Fibroblast of the aortic adventitia (primary cell): ENCODE data around the gene RTEL1. TPM values are rescaled to one million over a fixed set of nuclear protein-coding genes. Genes with fewer than 3 reads are reported as not detected.

Experiments used
- DNase-seq: peaks from one replicate; pipeline ENCODE4 v3.0.0-alpha.2; 2010; ENCODE audit warnings: low read depth
- H3K4me3 ChIP-seq: 2 replicates; pipeline ENCODE4 v1.5.1; 2011; ENCODE audit warnings: low read depth, mild to moderate bottlenecking, control low read depth, low read length, moderate library complexity
- total RNA-seq: library from RNA; depleted of rRNA; stranded (reverse); fragments of >200 nt; gene quantifications from 2 replicates; pipeline ENCODE4 v1.2.3, GENCODE V29; 2012; ENCODE audit warnings: low replicate concordance
- TF ChIP-seq, protein P1 (sequence below): IDR thresholded peaks from 2 replicates; pipeline ENCODE4 v1.5.1; 2011; ENCODE audit warnings: mild to moderate bottlenecking, low read length, control low read depth, inconsistent platforms; ENCODE audit not compliant: insufficient read depth

Gene RTEL1
- total RNA-seq, 1 donor = 17.3 TPM

DNA sequence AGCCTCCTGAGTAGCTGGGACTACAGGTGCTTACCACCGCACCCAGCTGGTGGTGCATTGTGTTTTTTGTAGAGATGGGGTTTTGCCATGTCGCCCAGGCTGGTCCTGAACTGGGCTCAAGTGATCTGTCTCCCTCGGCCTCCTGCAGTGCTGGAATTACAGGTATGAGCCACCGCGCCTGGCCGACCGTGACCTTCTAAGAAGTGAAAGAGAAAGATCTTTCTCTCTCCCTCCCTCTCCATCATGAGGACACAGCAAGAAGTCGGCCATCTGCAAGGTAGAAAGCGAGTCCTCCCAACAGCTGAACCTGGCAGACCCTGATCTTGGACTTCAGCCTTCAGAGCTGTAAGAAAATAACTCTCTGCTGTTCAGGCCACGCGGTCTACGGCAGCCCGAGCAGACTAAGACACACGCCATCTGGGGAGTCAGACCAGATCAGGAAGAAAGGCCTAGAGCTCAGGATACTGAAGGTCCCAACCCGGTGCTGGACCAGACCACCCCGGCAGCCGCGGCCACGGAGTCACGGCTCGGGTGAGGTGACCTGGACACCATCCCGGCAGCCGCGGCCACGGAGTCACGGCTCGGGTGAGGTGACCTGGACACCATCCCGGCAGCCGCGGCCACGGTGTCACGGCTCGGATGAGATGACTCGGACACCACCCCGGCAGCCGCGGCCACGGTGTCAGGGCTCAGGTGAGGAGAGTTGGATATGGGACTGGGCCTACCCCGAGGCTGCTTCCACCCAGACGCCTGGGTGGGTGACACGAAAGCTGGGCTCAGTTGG, 40.8 kb upstream of the RTEL1 start:
- DNase-seq = no peak
- TF ChIP-seq, protein P1, sequence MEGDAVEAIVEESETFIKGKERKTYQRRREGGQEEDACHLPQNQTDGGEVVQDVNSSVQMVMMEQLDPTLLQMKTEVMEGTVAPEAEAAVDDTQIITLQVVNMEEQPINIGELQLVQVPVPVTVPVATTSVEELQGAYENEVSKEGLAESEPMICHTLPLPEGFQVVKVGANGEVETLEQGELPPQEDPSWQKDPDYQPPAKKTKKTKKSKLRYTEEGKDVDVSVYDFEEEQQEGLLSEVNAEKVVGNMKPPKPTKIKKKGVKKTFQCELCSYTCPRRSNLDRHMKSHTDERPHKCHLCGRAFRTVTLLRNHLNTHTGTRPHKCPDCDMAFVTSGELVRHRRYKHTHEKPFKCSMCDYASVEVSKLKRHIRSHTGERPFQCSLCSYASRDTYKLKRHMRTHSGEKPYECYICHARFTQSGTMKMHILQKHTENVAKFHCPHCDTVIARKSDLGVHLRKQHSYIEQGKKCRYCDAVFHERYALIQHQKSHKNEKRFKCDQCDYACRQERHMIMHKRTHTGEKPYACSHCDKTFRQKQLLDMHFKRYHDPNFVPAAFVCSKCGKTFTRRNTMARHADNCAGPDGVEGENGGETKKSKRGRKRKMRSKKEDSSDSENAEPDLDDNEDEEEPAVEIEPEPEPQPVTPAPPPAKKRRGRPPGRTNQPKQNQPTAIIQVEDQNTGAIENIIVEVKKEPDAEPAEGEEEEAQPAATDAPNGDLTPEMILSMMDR = no peak
- H3K4me3 ChIP-seq = no peak overlapping the region

DNA sequence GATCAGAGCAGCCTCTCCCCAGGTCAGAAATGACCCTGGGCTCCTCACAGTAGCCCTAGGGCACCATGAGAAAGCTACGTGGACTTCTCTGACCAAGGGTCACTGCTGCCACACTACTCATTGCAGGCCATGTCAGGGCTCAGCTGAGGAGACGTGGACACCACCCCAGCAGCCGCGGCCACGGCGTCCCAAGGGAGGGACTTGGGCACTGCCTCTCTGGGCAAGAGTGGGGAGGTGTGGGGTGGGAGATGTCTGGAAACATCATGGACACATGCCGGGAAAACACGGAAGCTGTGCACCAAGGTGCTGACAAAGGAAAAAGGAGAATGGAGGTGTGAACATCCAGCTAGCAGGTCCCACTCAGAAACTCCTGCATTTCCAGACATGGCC, 40.2 kb upstream of the RTEL1 start:
- H3K4me3 ChIP-seq = no peak overlapping the region
- DNase-seq = no peak
- TF ChIP-seq, protein P1 = no peak

DNA sequence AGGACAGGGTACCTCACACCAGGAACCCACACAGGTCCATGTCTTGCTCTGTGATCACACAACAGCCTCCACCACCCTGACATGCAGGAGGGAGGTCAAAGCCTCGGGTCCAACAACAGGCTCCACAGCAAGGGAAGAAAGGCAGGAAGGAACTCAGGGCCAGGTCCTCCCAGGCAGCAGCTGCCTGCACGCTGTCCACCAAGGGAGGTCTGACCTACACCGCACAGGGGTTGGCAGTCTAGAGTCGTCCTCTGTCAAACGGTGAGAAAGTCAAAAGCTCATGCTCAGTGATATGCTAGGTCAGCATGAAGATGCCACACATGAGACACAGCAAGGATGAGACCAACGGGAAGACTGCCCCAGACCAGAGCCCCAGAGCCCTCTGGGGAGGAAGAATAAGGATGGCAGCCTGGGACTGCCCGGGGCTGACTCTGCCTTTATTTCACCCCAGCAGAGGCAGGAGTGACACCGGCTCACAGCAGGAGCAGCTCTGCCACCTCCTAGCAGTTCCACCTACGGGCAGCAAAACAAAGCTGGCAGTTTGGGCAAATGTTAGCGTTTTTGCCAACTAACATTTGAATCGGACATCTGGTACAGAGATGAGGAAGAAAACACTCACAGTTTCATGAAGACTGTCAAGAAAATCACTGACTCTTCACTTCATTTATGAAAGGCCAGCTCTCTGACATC, 39.7 kb upstream of the RTEL1 start:
- DNase-seq = no peak
- H3K4me3 ChIP-seq = no peak overlapping the region

DNA sequence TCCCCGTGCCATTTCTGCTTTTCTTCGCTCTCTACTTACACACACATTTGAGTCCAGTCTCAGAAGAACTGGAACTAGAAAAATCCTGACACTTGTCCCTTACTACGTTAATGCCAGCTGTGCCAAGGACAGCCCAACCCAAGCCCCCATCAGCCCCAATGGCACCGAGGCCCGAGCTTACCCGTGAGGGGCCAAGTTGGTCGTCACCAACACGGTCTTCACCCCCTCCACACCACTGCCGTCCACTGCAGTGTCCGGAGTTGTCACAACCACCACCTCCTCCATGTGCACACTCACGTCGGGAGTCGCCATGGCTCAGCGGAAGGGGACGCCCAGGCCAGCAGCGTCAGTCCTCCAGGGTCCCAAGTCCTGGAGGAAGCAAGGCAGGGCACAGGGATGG, 39.0 kb upstream of the RTEL1 start:
- DNase-seq = no peak
- no peak overlapping the region for H3K4me3 ChIP-seq
- TF ChIP-seq, protein P1 = no peak

More for the DNA sequence above, 39.7 kb upstream of the RTEL1 start:
- TF ChIP-seq, protein P1 = no peak

DNA sequence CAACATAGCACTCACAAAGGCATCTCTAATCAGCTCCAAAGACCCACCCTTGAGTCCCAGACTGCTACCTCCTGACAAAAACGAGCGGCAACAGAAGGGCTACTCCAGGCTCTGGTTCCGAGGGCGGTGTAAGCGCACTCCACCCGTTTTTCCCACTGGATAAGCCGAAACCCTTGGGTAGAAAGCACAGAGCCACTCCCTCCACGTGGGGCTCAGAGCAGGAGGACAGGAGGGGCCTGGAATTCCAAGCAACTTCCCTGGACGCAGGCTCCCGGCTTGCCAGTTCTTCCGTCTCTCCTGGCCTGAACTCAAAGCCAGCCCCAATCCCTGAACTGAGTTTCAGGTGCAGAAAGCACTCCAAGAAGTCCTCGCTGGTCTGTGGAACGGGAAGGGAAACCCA, 38.6 kb upstream of the RTEL1 start:
- TF ChIP-seq, protein P1 = no peak
- DNase-seq = no peak
- H3K4me3 ChIP-seq = no peak overlapping the region

DNA sequence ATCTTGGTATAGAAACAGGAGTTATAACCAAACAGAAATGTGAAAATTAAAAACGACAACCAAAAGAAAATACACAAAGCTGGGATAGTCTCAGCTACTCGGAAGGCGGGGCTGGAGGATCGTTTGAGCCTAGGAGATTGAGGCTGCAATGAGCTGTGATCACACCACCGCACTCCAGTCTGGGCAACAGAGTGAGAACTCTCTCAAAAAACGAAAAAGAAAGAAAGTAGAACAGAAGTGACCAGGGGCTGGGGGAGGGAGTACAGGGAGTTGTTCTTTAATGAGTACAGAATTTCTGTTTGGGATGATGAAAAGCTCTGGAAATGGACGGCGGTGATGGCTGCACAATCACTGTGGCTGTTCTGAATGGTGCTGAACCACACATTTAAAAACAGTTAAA, 37.1 kb upstream of the RTEL1 start:
- no peak overlapping the region for H3K4me3 ChIP-seq
- TF ChIP-seq, protein P1 = no peak
- DNase-seq = no peak

DNA sequence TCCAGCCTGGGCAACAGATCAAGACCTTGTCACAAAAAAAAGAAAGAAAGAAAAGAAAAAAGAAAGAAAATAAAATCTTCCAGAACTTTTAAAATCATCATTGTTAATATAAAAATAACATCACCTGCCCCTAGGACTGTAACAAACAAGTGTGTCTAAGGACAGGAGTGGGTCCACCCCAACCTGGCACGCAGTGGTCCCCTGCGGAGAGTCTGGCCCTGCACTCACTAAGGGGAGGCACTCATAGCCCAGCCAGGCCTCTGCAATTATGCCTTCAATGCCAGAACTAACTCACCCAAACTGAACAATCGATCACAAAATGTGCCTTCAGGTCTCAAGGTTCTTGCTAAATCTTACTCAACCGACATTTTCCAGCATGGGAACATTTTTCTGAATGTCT, 36.0 kb upstream of the RTEL1 start:
- no peak overlapping the region for H3K4me3 ChIP-seq
- TF ChIP-seq, protein P1 = no peak
- DNase-seq = no peak
